Nephron progenitor cell (in vitro differentiated cells): ENCODE data around the gene PDGFRB.

Experiments
- DNase-seq: peaks from one replicate; pipeline ENCODE4 v3.0.0; 2021
- H3K27ac Mint-ChIP-seq: 2 replicates; pipeline ENCODE4 v1.8.0; 2021; ENCODE audit warnings: mild to moderate bottlenecking, moderate library complexity, mixed read lengths
- H3K27me3 Mint-ChIP-seq: 2 replicates; pipeline ENCODE4 v1.8.0; 2021; ENCODE audit warnings: mild to moderate bottlenecking, low read depth, mixed read lengths; ENCODE audit not compliant: poor library complexity
- H3K36me3 Mint-ChIP-seq: 2 replicates; pipeline ENCODE4 v1.8.0; 2021; ENCODE audit warnings: low read depth, mixed read lengths
- H3K4me1 Mint-ChIP-seq: 2 replicates; pipeline ENCODE4 v1.8.0; 2021; ENCODE audit warnings: mixed read lengths
- H3K4me3 Mint-ChIP-seq: 2 replicates; pipeline ENCODE4 v1.8.0; 2021; ENCODE audit warnings: mild to moderate bottlenecking, moderate library complexity, mixed read lengths
- H3K9me3 Mint-ChIP-seq: 2 replicates; pipeline ENCODE4 v1.8.0; 2021; ENCODE audit warnings: mild to moderate bottlenecking, moderate library complexity, mixed read lengths
- TF ChIP-seq, protein P1 (sequence below): fragments of 200-600 bp; sonication (generic); IDR thresholded peaks from 2 replicates; pipeline ENCODE4 v1.5.0; 2021; ENCODE audit warnings: antibody characterized with exemption

PDGFRB gene

DNA sequence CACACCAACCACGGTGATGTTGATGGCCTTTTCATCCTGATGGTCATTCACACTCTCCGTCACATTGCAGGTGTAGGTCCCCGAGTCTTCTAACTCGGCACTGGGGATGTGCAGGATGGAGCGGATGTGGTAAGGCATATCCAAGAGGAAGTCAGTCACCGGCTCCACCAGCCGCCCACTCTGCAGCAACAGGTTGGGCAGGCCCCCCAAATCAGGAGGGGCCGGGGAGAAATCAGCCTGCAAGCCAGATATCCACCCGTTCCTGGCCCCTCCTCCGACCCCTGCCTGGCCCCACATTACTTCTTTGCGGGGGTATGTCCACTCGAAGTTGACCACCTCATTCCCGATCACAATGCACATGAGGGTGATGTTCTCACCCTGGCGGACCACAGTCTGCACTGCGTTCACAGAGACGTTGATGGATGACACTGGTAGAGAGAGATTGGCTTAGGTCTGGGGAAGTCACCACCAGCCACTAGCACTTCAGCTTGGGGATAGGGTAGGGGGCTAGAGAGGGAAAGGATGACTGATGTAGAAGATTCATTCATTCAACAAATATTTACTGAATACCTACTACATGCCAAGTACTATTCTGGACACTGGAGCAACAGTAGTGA is 22.0 kb downstream of the PDGFRB start:
- Mint-ChIP-seq H3K4me1 (peaks cover 88% of the 10 kb centered on the region), H3K27ac (peak overlapping the region; percentile 71), H3K36me3 (peaks cover 32% of the 10 kb centered on the region), H3K9me3 (no peaks in the 10 kb centered on the region), H3K27me3 (peaks cover 4% of the 10 kb centered on the region), H3K4me3 (no peak overlapping the region)
- no peak for DNase-seq
- TF ChIP-seq, protein P1, sequence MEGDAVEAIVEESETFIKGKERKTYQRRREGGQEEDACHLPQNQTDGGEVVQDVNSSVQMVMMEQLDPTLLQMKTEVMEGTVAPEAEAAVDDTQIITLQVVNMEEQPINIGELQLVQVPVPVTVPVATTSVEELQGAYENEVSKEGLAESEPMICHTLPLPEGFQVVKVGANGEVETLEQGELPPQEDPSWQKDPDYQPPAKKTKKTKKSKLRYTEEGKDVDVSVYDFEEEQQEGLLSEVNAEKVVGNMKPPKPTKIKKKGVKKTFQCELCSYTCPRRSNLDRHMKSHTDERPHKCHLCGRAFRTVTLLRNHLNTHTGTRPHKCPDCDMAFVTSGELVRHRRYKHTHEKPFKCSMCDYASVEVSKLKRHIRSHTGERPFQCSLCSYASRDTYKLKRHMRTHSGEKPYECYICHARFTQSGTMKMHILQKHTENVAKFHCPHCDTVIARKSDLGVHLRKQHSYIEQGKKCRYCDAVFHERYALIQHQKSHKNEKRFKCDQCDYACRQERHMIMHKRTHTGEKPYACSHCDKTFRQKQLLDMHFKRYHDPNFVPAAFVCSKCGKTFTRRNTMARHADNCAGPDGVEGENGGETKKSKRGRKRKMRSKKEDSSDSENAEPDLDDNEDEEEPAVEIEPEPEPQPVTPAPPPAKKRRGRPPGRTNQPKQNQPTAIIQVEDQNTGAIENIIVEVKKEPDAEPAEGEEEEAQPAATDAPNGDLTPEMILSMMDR: no peak

- peak overlapping the region; percentile 72 for H3K27ac Mint-ChIP-seq
- peaks cover 6% of the 10 kb centered on the region for H3K27me3 Mint-ChIP-seq
- H3K4me3 Mint-ChIP-seq: no peak overlapping the region
- H3K36me3 Mint-ChIP-seq: peaks cover 41% of the 10 kb centered on the region
- H3K4me1 Mint-ChIP-seq: peaks cover 79% of the 10 kb centered on the region
- no peak for DNase-seq
- no peaks in the 10 kb centered on the region for H3K9me3 Mint-ChIP-seq
- TF ChIP-seq, protein P1: no peak
Measured at GRCh38 chr5:150132740-150133139, 22.9 kb downstream of the PDGFRB start.

DNA sequence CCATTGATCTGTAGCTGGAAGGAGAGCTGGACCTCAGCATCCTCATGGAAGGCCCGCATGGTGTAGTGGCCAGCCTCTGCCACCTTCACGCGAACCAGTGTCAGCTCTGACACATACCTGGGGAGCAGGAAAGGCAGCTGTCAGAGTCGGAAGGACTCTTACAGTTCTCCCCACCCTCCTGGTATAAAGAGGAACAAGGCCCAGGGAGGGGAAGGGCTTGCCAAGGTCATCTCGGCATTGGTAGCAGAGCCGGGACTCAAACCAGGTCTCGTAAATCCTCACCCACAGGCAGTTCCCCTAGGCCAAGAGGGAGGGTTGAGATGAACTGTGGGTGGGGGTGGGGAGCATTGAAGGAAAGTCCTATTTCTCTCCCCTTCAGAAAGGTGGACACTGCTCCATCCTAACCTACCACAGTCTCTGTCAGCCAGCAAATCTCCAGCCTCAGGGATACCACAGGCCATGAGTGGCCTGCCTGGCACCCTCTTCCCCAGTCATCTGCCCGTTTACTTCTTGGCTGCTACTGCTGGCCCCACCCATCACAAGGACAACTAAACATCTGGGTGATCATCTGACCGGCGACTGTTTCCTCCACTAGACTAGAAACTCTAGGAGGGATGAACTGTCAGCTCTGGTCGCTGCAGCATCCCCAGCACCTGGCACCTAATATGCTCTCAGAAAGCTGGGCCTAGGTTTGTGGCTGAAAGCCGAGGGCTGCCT is 23.5 kb downstream of the PDGFRB start:
- peaks cover 42% of the 10 kb centered on the region for H3K36me3 Mint-ChIP-seq

DNA sequence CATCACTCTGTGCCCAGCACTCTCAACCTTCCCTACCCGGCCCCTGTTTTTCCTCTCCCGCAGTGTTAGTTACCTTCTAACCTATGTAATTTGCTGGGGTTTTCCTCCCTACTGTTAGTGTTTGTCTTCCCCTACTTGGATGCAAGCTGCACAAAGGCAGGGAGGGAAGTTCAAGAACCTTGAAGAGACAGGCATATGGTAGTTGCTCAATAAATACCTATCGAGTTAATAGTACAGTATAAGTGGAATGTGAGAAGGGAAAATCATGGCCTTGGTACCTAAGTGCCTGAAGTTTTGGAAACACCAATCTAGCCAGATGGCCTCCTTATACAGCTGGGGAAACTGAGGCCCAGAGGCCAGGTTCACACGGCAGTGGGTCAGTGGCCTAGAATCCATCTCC is 24.2 kb downstream of the PDGFRB start:
- peaks cover 66% of the 10 kb centered on the region for H3K4me1 Mint-ChIP-seq
- no peak overlapping the region for H3K4me3 Mint-ChIP-seq
- H3K9me3 Mint-ChIP-seq: no peaks in the 10 kb centered on the region
- H3K27ac Mint-ChIP-seq: peak overlapping the region; percentile 50
- H3K27me3 Mint-ChIP-seq: peaks cover 6% of the 10 kb centered on the region
- peaks cover 43% of the 10 kb centered on the region for H3K36me3 Mint-ChIP-seq
- no peak for DNase-seq
- TF ChIP-seq, protein P1: no peak

More for the DNA sequence above, 23.5 kb downstream of the PDGFRB start:
- TF ChIP-seq, protein P1: no peak
- H3K4me3 Mint-ChIP-seq: no peak overlapping the region
- H3K27ac Mint-ChIP-seq: peak overlapping the region; percentile 9
- H3K27me3 Mint-ChIP-seq: peaks cover 6% of the 10 kb centered on the region
- no peaks in the 10 kb centered on the region for H3K9me3 Mint-ChIP-seq
- H3K4me1 Mint-ChIP-seq: peaks cover 73% of the 10 kb centered on the region
- no peak for DNase-seq

- no peaks in the 10 kb centered on the region for H3K9me3 Mint-ChIP-seq
- H3K36me3 Mint-ChIP-seq: peaks cover 52% of the 10 kb centered on the region
- peaks cover 10% of the 10 kb centered on the region for H3K27me3 Mint-ChIP-seq
- no peak overlapping the region for H3K4me3 Mint-ChIP-seq
- H3K27ac Mint-ChIP-seq: peak overlapping the region; percentile 25
- peaks cover 57% of the 10 kb centered on the region for H3K4me1 Mint-ChIP-seq
- no peak for DNase-seq
- TF ChIP-seq, protein P1: no peak
Measured at GRCh38 chr5:150130493-150130922, 25.1 kb downstream of the PDGFRB start.
